HG03521 (cell line): ENCODE data around the gene PNPO.

Experiments used
- ATAC-seq: cut with Tn5 transposase; IDR thresholded peaks from one replicate; pipeline ENCODE4 v1.9.1; 2021; ENCODE audit warnings: mild to moderate bottlenecking, moderate library complexity; ENCODE audit not compliant: unreplicated experiment

Gene PNPO

DNA sequence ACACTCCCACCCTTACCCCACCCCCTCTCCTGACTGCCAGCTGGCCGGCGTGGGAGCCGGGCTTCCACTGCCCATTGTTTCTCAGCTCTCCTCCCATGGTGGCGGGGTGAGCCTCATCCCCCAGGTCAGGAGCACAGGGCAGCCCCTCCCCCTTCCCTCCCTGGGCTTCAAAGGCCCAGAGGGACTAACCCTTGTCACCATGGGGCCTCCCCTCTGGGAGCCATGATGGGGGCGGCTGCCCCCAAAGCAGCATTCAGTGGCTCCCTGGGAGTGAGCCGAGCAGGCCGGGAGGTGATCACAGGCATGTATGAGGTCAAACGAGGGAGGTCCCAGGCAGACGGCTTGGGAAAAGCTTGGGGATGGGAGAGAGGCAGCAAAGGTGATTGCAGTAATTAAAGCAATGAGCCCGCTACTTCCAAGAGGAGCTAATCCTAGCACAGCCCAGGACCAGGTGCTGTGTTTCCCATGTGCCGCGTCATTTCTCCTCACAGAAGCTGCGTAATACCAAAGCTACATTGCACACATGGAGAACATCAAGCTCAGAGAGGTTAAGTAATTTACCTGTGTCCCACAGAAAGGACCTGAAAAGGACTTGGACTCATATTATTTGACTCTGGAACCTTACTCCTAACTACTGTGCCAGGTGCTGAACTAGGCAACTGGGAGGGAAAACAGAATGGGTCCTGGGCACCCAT is 54.0 kb downstream of the PNPO start:
- no peak for ATAC-seq

GRCh38 chr17:47996201-47996600 is 54.8 kb downstream of the PNPO start:
- ATAC-seq: no peak

GRCh38 chr17:47997586-47997985 is 56.2 kb downstream of the PNPO start:
- ATAC-seq: no peak

DNA sequence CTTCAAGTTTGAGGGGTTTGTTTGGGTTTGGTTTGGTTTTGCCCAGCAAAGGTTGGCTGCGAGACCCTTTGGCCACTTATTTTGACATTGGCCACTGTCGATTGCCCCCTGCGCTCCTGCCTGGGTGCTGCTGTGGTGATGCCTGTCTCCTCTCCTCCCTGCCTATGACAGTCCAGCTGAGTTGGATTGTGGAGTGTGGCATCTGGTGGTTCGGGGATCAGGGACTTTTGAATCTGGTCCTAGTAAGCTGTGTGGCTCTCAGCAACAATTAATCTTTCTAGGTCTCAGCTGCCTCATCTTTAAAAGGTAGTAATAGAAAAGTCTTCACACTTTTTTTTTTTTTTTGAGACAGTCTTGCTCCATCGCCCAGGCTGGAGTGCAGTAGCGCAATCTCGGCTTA is 56.7 kb downstream of the PNPO start:
- no peak for ATAC-seq
